ENCODE data around the gene SIRT2.
"Not testable (repeated sequence)": the region's sequence is repeated elsewhere in the genome, so short reads cannot be mapped to it uniquely, and the experiment has no call there.

SIRT2 gene

DNA sequence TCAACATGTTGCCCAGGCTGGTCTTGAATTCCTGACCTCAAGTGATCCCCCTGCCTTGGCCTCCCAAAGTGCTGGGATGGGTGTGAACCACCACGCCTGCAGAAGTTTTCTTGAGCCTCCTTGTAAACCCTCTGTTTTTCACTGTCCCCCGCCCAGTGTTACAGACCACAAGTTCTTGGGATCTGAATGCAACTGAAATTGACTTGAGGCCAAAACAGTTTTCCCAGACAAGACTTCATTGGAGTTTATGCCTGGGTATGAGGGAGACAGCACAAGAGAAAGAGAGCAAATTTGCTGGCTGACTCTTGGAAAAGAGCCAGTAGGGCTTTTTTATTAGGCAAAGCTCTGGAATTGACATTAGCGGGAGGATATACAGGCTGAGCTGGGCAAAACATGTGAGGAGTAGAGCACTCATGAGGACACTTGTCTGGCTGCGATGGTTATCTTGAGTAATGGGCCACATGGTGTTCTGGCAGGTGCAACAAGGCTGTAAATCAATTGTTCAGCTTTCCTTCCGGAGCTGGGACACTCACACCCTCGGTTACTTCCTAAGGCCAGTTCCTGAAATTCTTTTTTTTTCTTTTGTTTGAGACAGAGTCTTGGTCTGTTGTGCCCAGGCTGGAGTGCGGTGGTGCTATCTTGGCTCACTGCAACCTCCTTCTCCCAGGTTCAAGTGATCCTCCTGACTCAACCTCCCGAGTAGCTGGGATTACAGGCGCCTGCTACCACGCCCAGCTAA lies 36.9 kb downstream of the SIRT2 start:
- peak; percentile 80 for DNase-seq

DNA sequence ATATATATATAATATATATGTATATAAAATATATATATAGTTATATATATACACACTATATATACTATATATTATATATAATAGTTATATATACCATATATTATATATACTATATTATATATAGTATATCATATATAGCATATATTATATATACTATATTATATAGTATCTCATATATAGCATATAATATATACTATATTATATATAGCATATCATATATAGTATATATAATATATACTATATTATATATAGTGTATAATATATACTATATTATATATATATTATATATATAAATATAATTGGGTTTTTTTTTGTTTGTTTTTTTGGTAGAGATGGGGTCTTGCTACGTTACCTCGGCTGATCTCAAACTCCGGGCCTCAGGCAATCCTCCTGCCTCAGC lies 38.0 kb downstream of the SIRT2 start:
- no peak for DNase-seq

DNA sequence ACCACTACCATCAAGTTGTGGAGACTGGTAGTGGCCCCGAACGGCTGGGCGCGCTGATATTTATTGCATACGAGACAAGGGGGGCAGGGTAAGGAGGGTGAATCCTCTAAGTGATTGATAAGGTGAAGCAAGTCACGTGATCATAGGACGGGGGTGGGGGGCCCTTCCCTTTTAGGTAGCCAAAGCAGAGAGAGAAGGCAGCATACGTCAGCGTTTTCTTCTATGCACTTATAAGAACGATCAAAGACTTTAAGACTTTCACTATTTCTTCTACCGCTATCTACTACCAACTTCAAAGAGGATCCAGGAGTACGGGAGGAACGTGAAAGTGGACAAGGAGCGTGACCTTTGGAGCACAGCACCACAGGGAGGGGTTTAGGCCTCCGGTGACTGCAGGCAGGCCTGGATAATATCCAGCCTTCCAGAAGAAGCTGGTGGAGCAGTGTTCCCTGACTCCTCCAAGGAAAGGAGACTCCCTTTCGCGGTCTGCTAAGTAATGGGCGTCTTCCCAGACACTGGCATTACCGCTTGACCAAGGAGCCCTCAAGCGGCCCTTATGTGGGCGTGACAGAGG lies 39.7 kb downstream of the SIRT2 start:
- DNase-seq: not testable (repeated sequence)

DNA sequence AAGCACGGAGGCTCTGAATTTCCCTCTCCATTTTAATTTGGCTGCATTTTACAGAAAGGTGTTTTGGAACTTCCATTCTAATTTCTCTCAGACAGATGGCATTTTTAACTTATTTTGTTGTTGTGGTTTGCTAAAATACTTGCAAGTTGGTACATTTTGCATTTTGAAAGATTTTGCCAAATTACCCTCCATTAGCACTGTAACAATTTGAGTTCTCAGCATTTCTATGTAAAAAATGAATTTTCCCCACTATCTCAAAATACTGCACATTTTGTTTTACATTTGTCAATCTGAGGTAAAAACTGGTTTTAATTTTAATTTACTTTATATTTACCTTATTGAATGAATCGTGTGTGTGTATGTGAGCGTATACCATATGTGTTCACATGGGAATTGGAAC lies 42.6 kb downstream of the SIRT2 start:
- DNase-seq: no peak

DNA sequence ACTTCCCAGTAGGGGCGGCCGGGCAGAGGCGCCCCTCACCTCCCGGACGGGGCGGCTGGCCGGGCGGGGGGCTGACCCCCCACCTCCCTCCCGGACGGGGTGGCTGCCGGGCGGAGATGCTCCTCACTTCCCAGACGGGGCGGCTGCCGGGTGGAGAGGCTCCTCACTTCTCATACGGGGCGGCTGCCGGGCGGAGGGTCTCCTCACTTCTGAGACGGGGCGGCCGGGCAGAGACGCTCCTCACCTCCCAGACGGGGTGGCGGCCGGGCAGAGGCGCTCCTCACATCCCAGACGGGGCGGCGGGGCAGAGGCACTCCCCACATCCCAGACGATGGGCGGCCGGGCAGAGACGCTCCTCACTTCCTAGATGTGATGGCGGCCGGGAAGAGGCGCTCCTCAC lies 43.7 kb downstream of the SIRT2 start:
- DNase-seq: not testable (repeated sequence)

DNA sequence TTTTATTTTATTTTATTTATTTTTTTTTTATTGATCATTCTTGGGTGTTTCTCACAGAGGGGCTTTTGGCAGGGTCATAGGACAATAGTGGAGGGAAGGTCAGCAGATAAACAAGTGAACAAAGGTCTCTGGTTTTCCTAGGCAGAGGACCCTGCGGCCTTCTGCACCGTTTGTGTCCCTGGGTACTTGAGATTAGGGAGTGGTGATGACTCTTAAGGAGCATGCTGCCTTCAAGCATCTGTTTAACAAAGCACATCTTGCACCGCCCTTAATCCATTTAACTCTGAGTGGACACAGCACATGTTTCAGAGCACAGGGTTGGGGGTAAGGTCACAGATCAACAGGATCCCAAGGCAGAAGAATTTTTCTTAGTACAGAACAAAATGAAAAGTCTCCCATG lies 44.5 kb downstream of the SIRT2 start:
- not testable (repeated sequence) for DNase-seq

DNA sequence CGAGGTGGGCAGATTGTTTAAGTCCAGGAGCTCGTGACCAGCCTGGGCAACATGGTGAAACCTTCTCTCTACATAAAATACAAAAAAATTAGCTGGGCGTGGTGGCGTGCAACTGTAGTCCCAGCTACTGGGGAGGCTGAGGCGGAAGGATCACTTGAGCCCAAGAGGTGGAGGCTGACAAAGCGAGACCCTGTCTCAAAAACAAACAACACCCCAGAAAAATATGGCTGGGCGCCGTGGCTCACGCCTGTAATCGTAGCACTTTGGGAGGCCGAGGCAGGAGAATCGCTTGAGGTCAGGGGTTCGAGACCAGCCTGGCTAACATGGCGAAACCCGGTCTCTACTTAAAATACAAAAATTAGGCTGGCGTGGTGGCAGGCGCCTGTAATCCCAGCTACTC lies 46.2 kb downstream of the SIRT2 start:
- DNase-seq: no peak

DNA sequence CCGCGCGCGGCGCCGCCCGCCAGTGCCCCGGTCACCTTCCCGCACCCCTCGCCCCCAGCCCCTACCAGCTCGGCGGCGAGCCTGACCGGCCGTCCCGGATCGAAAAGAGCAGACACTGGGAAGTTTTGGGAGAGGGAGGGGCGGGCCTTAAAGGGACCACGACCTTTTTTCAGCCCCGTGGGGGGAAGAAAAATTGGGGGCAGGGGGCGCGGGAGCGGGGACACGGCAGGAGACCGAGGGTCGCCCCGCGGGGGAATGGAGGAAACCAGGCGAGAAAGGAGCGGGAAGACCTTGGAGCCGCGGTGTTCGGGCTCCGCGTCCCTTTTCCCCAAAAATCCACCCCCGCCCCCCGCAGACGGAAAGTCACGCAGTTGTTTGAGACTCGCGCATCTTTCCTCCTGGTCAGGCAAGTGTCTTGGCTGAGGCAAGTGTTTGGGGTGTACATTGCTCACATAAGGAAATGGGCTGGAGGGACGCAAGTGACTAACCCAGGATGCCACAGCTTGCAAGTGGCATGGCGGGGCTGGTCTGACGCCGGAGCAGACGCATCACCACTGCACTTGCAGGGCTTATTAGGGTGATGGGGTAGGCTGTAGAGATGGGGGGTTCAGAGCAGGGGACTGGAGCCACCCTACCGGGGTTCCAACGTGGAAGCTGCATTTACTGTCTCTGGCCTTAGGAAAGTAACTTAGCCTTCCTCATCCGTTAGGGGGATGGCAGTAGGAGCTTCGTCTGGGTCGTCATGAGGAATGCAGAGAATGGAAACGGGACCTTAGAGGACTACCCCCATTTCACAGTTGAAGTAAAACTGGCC lies 47.0 kb downstream of the SIRT2 start:
- DNase-seq: peak; percentile 83

DNA sequence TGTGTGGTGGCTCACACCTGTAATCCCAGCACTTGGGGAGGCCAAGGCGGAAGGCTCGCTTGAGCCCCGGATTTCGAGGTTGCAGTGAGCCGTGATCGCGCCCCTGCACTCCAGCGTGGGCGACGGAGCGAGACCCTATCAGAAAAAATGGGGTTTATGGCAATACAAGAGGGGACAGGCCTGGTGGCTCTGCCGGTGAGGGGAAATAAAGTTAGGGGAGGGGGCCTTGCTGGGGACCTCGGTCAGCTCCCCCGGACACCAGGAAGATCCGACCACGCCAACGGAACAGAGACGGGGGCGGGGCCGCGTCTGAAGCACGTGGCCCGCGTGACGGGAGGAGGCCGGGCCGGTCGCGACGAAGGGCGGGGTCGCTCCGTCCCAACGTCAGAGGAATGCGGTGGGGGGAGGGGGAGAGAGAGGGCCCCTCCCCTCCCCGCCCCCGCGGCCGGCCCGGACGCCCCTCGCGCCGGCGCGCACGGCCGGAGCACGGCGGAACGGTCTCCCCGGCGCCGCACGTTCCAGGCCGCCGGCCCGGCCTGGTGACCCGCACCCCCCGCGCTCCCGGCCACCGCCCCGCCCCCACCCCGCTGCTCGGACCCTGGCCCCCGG lies 47.7 kb downstream of the SIRT2 start:
- peak; percentile 96 for DNase-seq

DNA sequence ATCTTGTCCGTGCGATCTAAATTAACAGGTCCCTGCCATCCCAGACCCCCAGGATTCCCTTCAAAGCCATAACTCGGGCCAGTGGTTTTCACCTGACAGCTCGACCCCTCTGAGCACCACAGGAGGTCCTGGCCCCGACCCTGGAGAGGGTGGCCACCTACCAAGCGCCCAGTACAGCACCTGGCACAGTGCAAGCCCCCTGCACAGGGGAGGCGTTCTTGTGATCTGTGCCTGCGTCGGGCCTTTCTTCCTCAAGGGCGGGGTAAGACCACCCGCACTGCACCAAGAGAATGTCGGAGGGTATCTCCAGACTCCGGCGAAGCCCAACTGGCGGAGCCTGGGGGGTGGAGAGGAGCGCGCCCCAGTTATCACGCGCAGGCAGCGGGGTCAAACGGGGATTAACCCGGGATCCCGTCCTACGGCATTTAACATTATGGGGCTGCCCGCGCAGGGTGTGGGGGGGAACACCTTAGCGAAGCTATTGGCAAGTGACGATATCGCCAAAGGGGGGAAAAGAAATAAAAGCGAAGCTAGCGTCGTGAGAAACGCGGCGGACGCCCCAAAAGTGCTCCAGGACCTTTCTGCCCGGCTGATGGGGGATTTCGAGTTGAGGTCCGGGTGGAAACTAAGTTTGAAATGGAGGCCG lies 48.3 kb downstream of the SIRT2 start:
- peak; percentile 72 for DNase-seq

DNA sequence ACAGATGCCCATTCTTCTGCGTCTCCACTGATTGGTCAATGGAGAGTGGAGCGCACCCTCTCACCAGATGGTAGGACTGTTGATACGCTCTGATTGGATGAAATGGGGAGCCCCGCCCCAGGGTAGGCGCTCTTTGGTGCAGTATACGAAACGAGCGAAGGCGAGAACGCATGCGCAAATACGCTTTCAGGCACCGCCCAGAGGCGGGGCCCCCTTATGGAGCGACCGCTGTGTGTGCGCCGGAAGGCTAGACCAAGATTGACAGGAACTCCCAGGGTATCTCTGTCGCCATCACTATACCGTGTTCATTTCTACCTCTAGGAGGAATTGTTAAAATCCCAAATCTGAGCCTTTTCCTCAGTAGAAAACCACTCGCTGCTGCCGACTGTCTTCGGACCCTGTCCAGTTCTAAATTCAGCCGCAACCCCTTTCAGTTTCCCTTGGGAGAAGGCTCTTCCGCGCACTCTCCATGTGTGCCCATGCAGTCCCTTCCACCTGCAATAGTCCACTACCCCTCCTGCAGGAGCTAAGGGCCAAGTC lies 48.9 kb downstream of the SIRT2 start:
- DNase-seq: peak; percentile 100

DNA sequence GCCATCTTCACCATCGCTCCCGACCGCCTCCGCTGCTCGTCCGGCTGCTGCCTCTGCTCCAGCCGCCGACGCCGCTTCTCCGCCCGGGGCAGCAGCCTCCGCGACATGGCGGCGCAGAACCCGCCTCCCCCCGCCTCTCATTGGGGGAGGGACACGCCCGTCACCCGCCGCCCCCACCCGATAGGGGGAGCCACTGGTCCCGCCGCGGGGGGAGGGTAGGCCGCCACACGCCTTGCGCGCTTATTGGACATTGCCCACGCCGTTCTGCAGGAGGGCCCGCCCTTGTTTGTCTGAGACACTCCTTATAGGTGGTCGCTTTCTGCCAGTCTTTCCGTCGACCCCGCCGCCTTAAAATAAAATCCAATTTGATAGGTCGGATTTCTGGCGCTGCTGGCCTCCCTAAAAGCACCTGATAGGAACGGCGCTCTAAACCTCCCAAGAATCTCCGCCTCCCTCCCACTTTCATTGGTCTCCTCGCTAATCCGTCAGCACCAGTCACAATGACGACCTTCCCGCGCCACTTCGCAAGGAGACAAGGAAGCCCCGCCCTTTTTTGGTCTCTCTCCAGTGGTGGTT lies 49.5 kb downstream of the SIRT2 start, which contains the start of gene HNRNPL:
Gene HNRNPL (minus strand): TSS at position 127 of the 576 bp plus-strand sequence. CDS start 20 bp downstream, at position 107.
- no peak for DNase-seq

DNA sequence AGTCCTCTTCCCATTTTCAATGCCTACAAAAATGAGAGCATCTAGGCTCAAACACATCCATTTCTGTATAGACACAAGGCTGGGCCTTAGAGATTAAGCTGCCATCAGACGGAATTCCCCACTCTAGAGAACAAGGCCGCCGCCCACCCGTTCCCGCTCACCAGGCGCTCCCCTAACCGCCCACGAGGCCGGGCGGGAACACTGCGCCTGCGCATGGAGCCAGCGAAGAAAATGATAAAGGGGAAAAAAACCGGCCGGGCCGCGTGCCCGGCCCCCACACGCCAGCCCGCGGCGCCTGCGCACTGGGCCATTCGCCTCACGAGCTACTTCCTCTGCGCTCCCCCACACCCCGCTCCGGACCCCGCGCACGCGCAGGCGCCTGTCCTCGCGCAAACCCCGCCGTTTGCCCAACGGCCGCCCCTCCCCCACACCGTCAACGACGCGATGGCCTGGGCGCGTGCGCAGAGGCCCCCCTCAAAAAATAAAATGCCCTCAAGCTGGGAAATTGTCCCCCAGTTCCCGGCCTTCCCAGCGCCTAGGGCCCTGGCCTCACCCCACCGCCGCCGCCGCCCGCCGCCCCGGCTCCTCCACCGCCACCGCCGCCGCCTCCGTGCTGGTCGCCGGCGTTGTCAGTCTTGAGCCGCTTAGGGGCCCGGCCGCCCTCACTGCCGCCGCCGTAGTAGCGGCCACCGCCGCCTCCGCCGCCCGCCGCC lies 50.1 kb downstream of the SIRT2 start:
- DNase-seq: peak; percentile 98

DNA sequence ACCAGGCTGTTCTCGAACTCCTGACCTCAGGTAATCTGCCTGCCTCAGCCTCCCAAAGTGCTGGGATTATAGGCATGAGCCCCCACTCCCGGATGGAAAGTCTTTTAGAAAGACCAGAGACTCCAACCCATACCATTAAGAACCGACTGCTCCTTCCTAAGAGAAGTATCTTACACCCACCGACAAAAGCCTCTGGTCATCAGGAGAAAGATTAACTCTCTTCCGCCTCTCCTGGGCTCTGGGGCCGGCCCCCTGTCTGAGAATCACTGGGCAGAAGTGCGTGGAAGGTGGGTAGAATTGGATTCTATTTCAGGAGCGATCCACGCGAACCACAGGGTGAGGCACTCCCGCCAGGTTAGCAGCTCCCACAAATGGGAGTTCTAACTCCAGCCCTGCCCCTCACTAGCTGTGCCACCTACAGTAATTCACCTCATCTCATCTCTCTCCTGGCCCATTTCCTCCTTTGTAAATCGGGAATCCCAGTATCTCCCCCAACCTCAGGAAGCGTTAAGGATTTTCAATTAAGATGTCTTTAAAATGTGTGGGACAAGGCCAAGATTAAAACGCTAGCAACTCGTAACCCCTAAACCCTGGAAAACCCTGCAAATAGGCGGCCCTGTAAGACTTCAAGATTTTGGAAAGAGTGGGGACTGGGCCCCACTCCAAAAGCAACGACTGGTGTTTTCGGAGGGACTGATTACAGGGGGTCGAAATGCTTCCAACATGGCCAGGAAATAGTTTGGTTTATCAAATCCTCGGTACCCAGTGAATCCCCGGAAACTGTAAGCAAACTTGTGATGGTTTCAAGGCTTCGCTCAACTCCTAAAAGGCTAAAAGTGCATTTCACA lies 50.9 kb downstream of the SIRT2 start:
- DNase-seq: no peak

DNA sequence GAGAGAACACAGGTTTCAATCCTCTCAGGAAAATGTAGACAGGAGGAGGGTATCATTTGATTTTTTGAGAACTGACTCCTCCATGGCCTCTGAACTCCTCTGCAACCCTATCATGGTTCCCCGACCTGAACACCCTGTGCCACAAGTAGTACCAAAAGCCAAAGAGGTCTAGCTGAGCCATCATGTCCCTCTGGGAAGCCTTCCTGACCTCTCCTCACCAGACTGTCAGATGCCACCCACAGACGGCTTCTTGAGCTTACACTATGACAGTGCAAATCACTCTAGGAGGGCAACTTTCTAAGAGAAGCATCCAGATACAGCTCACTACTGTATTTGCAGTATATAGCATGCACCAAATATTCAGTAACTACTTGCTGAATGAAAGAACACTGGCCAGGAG lies 53.3 kb downstream of the SIRT2 start:
- no peak for DNase-seq

DNA sequence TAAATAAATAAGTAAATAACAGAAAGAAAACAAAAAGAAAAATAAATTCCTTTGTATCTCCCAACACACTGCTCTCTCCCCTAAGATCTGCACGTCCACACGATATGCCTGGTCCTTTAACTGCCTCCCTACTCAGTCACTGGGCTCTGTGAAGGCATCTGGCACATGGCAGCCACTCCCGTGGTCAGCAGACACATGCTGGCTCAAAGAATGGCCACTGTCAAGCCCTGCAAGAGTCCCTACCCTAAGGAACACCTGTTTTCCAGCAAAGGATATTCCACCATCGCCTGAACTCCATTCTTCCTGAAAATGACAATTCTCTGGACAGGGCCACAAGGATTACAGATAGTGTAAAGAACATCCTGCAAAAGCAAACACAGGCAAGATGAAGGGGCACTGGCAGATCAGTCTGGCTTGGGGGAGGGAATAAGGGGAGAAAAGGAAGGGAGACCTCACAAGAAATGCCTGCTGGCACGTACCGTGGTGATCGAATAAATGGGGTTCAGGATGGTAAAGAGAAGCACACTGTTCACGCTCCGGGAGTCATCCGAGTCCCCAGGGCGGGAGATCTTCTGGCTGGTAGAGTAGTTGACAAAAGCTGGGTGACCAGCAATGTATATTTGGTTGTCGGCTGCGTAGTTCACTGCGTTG lies 53.9 kb downstream of the SIRT2 start:
- DNase-seq: no peak

DNA sequence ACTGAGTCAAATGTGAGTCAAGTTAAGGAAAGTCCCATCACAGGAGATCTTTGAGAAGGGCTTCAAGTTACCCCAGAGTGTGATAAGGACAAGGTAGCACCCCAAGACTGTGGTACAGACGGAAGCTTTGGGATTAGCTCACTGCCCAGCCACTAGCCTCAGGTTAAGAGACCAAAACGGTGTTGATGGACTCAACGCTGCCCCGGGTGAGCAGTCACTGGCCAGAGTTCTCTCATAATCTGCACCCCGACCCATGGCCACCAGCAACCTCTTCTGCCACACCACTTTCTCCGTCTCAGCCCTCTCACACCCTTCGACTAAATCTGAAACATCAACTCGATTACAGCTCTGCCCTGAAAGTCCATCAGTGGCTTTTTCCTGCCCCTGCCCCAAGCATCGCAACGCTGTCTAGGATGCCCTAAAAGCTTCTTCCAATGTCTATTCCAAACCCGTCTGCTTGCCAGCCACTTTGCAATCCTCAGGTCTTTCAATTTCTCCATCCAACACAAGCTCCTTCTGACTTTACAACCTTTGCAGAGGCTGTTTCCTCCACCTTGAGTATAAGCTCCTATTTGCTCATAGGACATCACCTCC lies 55.2 kb downstream of the SIRT2 start:
- DNase-seq: no peak

DNA sequence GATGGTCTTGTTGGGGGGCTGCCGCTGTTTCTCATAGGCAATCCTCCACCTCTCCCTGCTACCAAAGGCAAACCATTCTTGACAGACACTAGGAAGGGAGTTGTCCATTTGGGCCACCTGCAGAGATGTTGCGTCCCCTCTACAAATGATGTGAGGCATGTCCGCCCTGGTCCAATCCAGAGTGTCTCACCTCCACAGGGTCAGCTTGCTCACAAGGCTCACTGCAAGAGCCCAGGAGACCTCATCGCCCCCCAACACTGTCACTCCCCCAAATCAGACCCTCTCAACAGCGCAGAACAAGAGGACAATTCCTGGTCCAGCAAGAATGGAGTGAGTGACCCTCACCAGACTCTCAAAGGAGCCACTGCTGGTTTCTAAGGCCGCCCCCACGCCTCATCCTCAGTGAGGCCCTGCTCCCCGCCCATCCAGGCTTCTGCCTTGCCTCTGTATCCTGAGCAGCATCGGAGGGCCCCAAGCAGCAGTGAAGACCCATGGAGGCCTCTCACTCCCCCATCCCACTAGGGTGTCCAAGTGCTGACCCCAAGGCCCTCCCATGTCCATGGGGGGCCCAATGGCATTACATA lies 56.2 kb downstream of the SIRT2 start:
- no peak for DNase-seq

All from femur (tissue), 1 donor.